Gastroesophageal sphincter (tissue), 4 donors: Measurements from ENCODE around the gene SLC34A2. TPM values are rescaled to one million over a fixed set of nuclear protein-coding genes. Genes with fewer than 3 reads are reported as not detected.

Experiments used
- ATAC-seq: fragments of 150-250 bp; one replicate; pipeline ENCODE4 v1.9.1; 2016; ENCODE audit warnings: mild to moderate bottlenecking, moderate library complexity
- H3K27ac ChIP-seq, 4 donors: fragments of 200-600 bp; sonication (generic) in 3 of 4; 1 replicate in 3 of 4; 2 replicates in 1 of 4; pipeline ENCODE4 v1.5.1; 2016 to 2019
- H3K27me3 ChIP-seq: fragments of 200-600 bp; sonication (generic); one replicate; pipeline ENCODE4 v1.5.1; 2019
- H3K36me3 ChIP-seq, 2 donors: fragments of 200-600 bp; sonication (generic); one replicate each; pipeline ENCODE4 v1.5.1; 2019; ENCODE audit warnings: control low read depth in 1 of 2
- H3K4me1 ChIP-seq, 3 donors: fragments of 200-600 bp; sonication (generic); 1 replicate in 2 of 3; 2 replicates in 1 of 3; pipeline ENCODE4 v1.5.1; 2016 to 2019; ENCODE audit warnings: control low read depth in 2 of 3
- H3K4me3 ChIP-seq, 2 donors: fragments of 200-600 bp; sonication (generic); one replicate each; pipeline ENCODE4 v1.5.1; 2019; ENCODE audit warnings: mild to moderate bottlenecking in 1 of 2, moderate library complexity in 1 of 2
- H3K9me3 ChIP-seq, 3 donors: fragments of 200-600 bp; sonication (generic); one replicate each; pipeline ENCODE4 v1.5.1; 2017 to 2019; ENCODE audit warnings: control low read depth in 2 of 3
- CTCF ChIP-seq, 4 experiments: fragments of 200-600 bp in 2 of 4; fragments of 450-650 bp in 2 of 4; sonication (generic) in 1 of 4; IDR thresholded peaks; one replicate each; pipeline ENCODE4 v1.5.1; 2017 to 2019; ENCODE audit warnings: antibody characterized with exemption in 4 of 4, mild to moderate bottlenecking in 2 of 4, moderate library complexity in 2 of 4
- EP300 ChIP-seq: sonication (generic); formaldehyde crosslinking; IDR thresholded peaks from one replicate; pipeline ENCODE4 v1.6.1; 2017; ENCODE audit warnings: antibody characterized with exemption, mild to moderate bottlenecking
- POLR2A ChIP-seq, 2 donors: fragments of 450-650 bp; IDR thresholded peaks; one replicate each; pipeline ENCODE4 v1.6.1; 2017; ENCODE audit warnings: antibody characterized with exemption in 2 of 2, mild to moderate bottlenecking in 2 of 2, moderate library complexity in 1 of 2
- POLR2AphosphoS5 ChIP-seq: sonication (generic); formaldehyde crosslinking; IDR thresholded peaks from one replicate; pipeline ENCODE4 v1.6.1; 2017; ENCODE audit warnings: antibody characterized with exemption
- WGBS, 2 donors: methylation state at CpG; one replicate each; pipeline ENCODE4 v1.1.5; 2018; ENCODE audit warnings: low coverage in 1 of 2; 5-methylcytosine and 5-hydroxymethylcytosine counted together
- total RNA-seq, 4 donors: library from RNA; depleted of rRNA; stranded (reverse); fragments of >200 nt; gene quantifications; one replicate each; pipeline ENCODE4 v1.1.0, GENCODE V29; 2016

Gene SLC34A2
- total RNA-seq, 4 donors from 2014 or later: 7.8 TPM; not detected in 3

- Histone ChIP-seq H3K4me1 (no peaks in the 10 kb centered on the region), H3K9me3 (no peaks in the 10 kb centered on the region), H3K4me3 (no peak overlapping the region), H3K36me3 (no peaks in the 10 kb centered on the region), H3K27ac (no peak overlapping the region), H3K27me3 (no peaks in the 10 kb centered on the region)
- TF ChIP-seq POLR2A (IDR thresholded peaks at IDR 0.05) (no peak), CTCF (IDR thresholded peaks at IDR 0.05) (no peak), EP300 (no peak), POLR2AphosphoS5 (no peak)
- no peak for ATAC-seq
- 66% methylated on average over 5 of the region's 5 CpGs; no CpG with 5 or more reads in 1 of the 2 donors for WGBS, 2 donors
These were observed 22.3 kb downstream of the SLC34A2 start for GRCh38 chr4:25677943-25678342.

GRCh38 chr4:25687773-25688172 lies 32.1 kb downstream of the SLC34A2 start:
- no peak for TF ChIP-seq POLR2A (IDR thresholded peaks at IDR 0.05)
- no peak for TF ChIP-seq POLR2AphosphoS5
- no peak for TF ChIP-seq EP300
- TF ChIP-seq CTCF (IDR thresholded peaks at IDR 0.05): no peak
- Histone ChIP-seq H3K4me3 (no peak overlapping the region), H3K27me3 (no peaks in the 10 kb centered on the region), H3K4me1 (no peaks in the 10 kb centered on the region), H3K36me3 (no peaks in the 10 kb centered on the region), H3K9me3 (peaks cover 0 to 13% (median 0%) of the 10 kb centered on the region in 3 donors), H3K27ac (no peak overlapping the region)
- ATAC-seq: no peak
- WGBS, 2 donors: 63 to 86% methylated on average over 2 to 6 of the region's 7 CpGs

GRCh38 chr4:25694466-25694865 lies 38.8 kb downstream of the SLC34A2 start:
- TF ChIP-seq EP300 (no peak), POLR2A (IDR thresholded peaks at IDR 0.05) (no peak), CTCF (IDR thresholded peaks at IDR 0.05) (no peak)
- no peak for ATAC-seq
- WGBS, 2 donors: 38 to 55% methylated on average over 3 of the region's 3 CpGs

GRCh38 chr4:25696409-25696808 lies 40.8 kb downstream of the SLC34A2 start:
- no peak overlapping the region for H3K27ac ChIP-seq
- no peaks in the 10 kb centered on the region for H3K36me3 ChIP-seq
- TF ChIP-seq EP300: no peak
- H3K4me3 ChIP-seq: no peak overlapping the region
- WGBS, 2 donors: 47 to 68% methylated on average over 3 to 5 of the region's 5 CpGs
- H3K4me1 ChIP-seq: no peaks in the 10 kb centered on the region
- ATAC-seq: no peak
- no peaks in the 10 kb centered on the region for H3K27me3 ChIP-seq
- H3K9me3 ChIP-seq: peaks cover 0 to 5% (median 0%) of the 10 kb centered on the region in 3 donors

More at GRCh38 chr4:25694466-25694865, 38.8 kb downstream of the SLC34A2 start:
- Histone ChIP-seq H3K27me3 (no peaks in the 10 kb centered on the region), H3K4me3 (no peak overlapping the region), H3K4me1 (no peaks in the 10 kb centered on the region), H3K27ac (no peak overlapping the region), H3K36me3 (no peaks in the 10 kb centered on the region), H3K9me3 (peaks cover 0 to 13% (median 0%) of the 10 kb centered on the region in 3 donors)

- TF ChIP-seq CTCF (IDR thresholded peaks at IDR 0.05) (no peak), EP300 (no peak), POLR2AphosphoS5 (no peak), POLR2A (IDR thresholded peaks at IDR 0.05) (no peak)
- no peak for ATAC-seq
- Histone ChIP-seq H3K27ac (no peak overlapping the region), H3K4me1 (no peaks in the 10 kb centered on the region), H3K36me3 (no peaks in the 10 kb centered on the region), H3K4me3 (no peak overlapping the region), H3K9me3 (no peaks in the 10 kb centered on the region), H3K27me3 (no peaks in the 10 kb centered on the region)
- 64 to 100% methylated on average over 2 to 5 of the region's 5 CpGs for WGBS, 2 donors
These were observed 41.9 kb downstream of the SLC34A2 start for GRCh38 chr4:25697516-25697915.
